Heart left ventricle (tissue), 16 donors: ENCODE results near the gene RHOH. TPM values are rescaled to one million over a fixed set of nuclear protein-coding genes. Genes with fewer than 3 reads are reported as not detected.
A peak's percentile ranks its signal among the peaks of the same experiment; 100 is the strongest.

Source experiments
- ATAC-seq, 4 donors: fragments of 200-7000 bp; cut with Tn5 transposase; one replicate each; pipeline ENCODE4 v1.9.1; 2020 to 2022; ENCODE audit warnings: moderate library complexity in 4 of 4, mild to moderate bottlenecking in 3 of 4, moderate number of reproducible peaks in 1 of 4
- DNase-seq, 5 donors: peaks; one replicate each; pipeline ENCODE4 v3.0.0-alpha.2; 2020
- H3K27ac ChIP-seq, 12 donors: fragments of 200-600 bp; sonication (generic) in 4 of 12; one replicate each; pipeline versions ENCODE4 v1.5.0 to v1.8.0; 2016 to 2022; ENCODE audit warnings: mild to moderate bottlenecking in 2 of 12
- H3K27me3 ChIP-seq, 9 donors: fragments of 200-600 bp; sonication (generic) in 2 of 9; one replicate each; pipeline versions ENCODE4 v1.5.1 to v1.8.0; 2016 to 2022; ENCODE audit warnings: mild to moderate bottlenecking in 3 of 9
- H3K36me3 ChIP-seq, 9 donors: fragments of 200-600 bp; sonication (generic) in 2 of 9; one replicate each; pipeline versions ENCODE4 v1.5.0 to v1.8.0; 2018 to 2022; ENCODE audit warnings: mild to moderate bottlenecking in 2 of 9
- H3K4me1 ChIP-seq, 12 donors: fragments of 200-600 bp; sonication (generic) in 4 of 12; one replicate each; pipeline versions ENCODE4 v1.5.0 to v1.8.0; 2016 to 2022; ENCODE audit warnings: mild to moderate bottlenecking in 3 of 12
- H3K4me3 ChIP-seq, 12 donors: fragments of 200-600 bp; sonication (generic) in 4 of 12; one replicate each; pipeline versions ENCODE4 v1.5.0 to v1.8.0; 2017 to 2022; ENCODE audit warnings: mild to moderate bottlenecking in 9 of 12, moderate library complexity in 4 of 12
- H3K9me3 ChIP-seq, 12 donors: fragments of 200-600 bp; sonication (generic) in 4 of 12; one replicate each; pipeline versions ENCODE4 v1.5.0 to v1.8.0; 2016 to 2022; ENCODE audit warnings: mild to moderate bottlenecking in 1 of 12
- POLR2A ChIP-seq, 2 donors: fragments of 450-650 bp; IDR thresholded peaks; one replicate each; pipeline ENCODE4 v1.6.1; 2017; ENCODE audit warnings: antibody characterized with exemption in 2 of 2, mild to moderate bottlenecking in 2 of 2, moderate library complexity in 2 of 2
- WGBS, 4 donors: extraction: QIAGEN DNeasy Blood & Tissue Kit in 2 of 4; methylation state at CpG; one replicate each; pipeline versions ENCODE4 v1.1.5 to v1.1.7; 2013 to 2018; 5-methylcytosine and 5-hydroxymethylcytosine counted together
- intact Hi-C, 10 donors: fragments of 100-400 bp; cut with DNase I; formaldehyde crosslinking; loops; one replicate each; pipeline versions ENCODE4 v1.11.1 to v1.14.2; 2022
- polyA plus RNA-seq, 2 donors: library from polyadenylated mRNA; stranded (reverse); fragments of 200-250 nt; gene quantifications; one replicate each; pipeline ENCODE4 v1.2.3, GENCODE V29; 2013
- total RNA-seq, 9 donors: library from RNA; depleted of rRNA in 2 of 9; stranded (reverse); fragments of >200 nt in 2 of 9; fragmentation: NEBNext Ultra II Directional in 3 of 9; extraction: Animal tissue kit (Norgen Biotek cat#: 25700) in 3 of 9; gene quantifications; one replicate each; pipeline versions ENCODE4 v1.1.0 to v1.2.4, GENCODE V29; 2016 to 2023
- TF ChIP-seq, protein P1 (sequence below), 12 donors: fragments of 200-600 bp; sonication (generic) in 4 of 12; IDR thresholded peaks; one replicate each; pipeline versions ENCODE4 v1.5.0 to v1.8.0; 2018 to 2022; ENCODE audit warnings: antibody characterized with exemption in 12 of 12, mild to moderate bottlenecking in 5 of 12
- donor health status: ischemic (EF 13 %, LVEDD 7.1; RV severe dilation, severe dysfunction).
- donor health status: healthy with polysubstance abuse.
- donor health status: DM: no; HTN: yes; CAD: no.
- donor health status: DM: no; HTN: no; CAD: no.
- donor health status: ischemic (EF 25% LVEDD 6.9; RV normal size, moderate dysfunction).
- donor health status: ischemic (EF 25% LVEDD 5.7; RV mildly dilated, moderate dysfunction).
- donor health status: healthy.
- donor health status: DM: yes; HTN: yes; CAD: no.
- donor health status: ischemic (EF 35%, LVEDD 5.7; RV mildly dilated, moderate dysfunction).
- donor health status: nonischemic (EF 11% LVEDD 7.7; RV severe dilation, severe dysfunction).
- donor health status: DM: yes; HTN: yes; CAD: no.
- donor health status: PGD.
- donor health status: ischemic (EF 29% LVEDD 5.4; RV normal size, mild dysfunction).
- donor health status: nonischemic (EF 23%, LVEDD 6.1; RV moderate dilation, normal function).

RHOH gene
- total and polyA plus RNA-seq, 11 donors = 0.30 to 6.6 (median 0.59) TPM; not detected in 5

DNA sequence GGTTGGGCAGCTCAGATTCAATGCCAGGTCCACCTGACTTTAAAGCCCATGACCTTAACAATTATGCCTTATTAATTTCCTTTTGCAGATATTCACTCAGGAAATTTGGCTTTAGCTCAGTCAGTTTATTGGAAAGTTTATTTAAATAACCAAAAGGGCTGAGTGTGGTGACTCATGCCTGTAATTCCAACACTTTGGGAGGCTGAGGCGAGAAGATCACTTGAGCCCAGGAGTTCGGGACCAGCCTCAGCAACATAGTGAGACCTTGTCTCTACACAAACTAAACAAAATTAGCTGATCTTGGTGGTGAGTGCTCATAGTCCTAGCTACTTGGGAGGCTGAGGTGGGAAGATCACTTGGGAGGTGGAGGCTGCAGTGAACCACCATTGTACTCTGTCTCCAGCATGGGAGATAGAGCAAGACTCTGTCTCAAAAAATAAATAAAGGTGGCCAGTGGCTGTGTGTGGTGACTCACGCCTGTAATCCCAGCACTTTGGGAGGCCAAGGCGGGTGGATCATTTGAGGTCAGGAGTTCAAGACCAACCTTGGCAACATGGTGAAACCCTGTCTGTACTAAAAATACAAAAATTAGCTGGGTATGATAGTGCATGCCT lies 43.3 kb downstream of the RHOH start:
- intact Hi-C loops = loop anchor here in 1 of 10 donors (10.0 kb wide), 1 partner anchor 65 kb away; no protein-coding TSS in a partner anchor
- no peaks in the 10 kb centered on the region for H3K27me3 ChIP-seq
- H3K27ac ChIP-seq = peak overlapping the region in 1 of 12 donors; percentile 3
- H3K36me3 ChIP-seq = peaks cover 0 to 7% (median 0%) of the 10 kb centered on the region in 9 donors
- TF ChIP-seq POLR2A (IDR thresholded peaks at IDR 0.05) = no peak
- TF ChIP-seq, protein P1, sequence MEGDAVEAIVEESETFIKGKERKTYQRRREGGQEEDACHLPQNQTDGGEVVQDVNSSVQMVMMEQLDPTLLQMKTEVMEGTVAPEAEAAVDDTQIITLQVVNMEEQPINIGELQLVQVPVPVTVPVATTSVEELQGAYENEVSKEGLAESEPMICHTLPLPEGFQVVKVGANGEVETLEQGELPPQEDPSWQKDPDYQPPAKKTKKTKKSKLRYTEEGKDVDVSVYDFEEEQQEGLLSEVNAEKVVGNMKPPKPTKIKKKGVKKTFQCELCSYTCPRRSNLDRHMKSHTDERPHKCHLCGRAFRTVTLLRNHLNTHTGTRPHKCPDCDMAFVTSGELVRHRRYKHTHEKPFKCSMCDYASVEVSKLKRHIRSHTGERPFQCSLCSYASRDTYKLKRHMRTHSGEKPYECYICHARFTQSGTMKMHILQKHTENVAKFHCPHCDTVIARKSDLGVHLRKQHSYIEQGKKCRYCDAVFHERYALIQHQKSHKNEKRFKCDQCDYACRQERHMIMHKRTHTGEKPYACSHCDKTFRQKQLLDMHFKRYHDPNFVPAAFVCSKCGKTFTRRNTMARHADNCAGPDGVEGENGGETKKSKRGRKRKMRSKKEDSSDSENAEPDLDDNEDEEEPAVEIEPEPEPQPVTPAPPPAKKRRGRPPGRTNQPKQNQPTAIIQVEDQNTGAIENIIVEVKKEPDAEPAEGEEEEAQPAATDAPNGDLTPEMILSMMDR (IDR thresholded peaks at IDR 0.05) = no peak
- ATAC-seq (no peak), DNase-seq (no peak)
- no peak overlapping the region for H3K4me3 ChIP-seq
- peaks cover 0 to 39% (median 0%) of the 10 kb centered on the region in 12 donors for H3K4me1 ChIP-seq
- 93 to 97% (median 96%) methylated on average over 4 of the region's 4 CpGs for WGBS, 4 donors
- H3K9me3 ChIP-seq = no peaks in the 10 kb centered on the region

DNA sequence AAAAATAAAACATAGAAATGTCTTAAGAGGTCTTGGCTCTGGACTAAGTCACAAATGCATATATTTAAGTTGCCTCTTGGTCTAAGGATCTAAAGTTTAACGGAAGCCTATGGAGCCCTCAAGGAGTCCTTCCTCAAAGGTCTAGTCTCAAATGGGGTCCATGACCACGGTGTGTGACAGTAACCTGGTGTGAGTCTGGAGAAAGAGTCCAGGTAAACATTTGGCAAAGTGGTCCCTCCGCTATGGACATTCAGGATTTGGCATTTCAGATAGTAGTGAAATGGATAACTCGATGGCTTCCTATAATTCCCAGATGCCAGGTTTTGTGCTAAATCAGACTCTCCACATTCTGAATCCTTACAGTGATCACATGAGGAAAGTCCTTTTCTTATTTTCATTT lies 44.2 kb downstream of the RHOH start:
- Histone ChIP-seq H3K27me3 (no peaks in the 10 kb centered on the region), H3K9me3 (no peaks in the 10 kb centered on the region), H3K36me3 (peaks cover 0 to 7% (median 0%) of the 10 kb centered on the region in 9 donors), H3K27ac (no peak overlapping the region), H3K4me3 (no peak overlapping the region), H3K4me1 (peaks cover 0 to 39% (median 0%) of the 10 kb centered on the region in 12 donors)
- WGBS, 4 donors = 63 to 72% (median 69%) methylated on average over 4 of the region's 4 CpGs
- intact Hi-C loops = loop anchor here in 1 of 10 donors (10.0 kb wide), 1 partner anchor 64 kb away; no protein-coding TSS in a partner anchor
- TF ChIP-seq, protein P1 (IDR thresholded peaks at IDR 0.05) = no peak
- TF ChIP-seq POLR2A (IDR thresholded peaks at IDR 0.05) = no peak
- ATAC-seq = no peak
- no peak for DNase-seq

DNA sequence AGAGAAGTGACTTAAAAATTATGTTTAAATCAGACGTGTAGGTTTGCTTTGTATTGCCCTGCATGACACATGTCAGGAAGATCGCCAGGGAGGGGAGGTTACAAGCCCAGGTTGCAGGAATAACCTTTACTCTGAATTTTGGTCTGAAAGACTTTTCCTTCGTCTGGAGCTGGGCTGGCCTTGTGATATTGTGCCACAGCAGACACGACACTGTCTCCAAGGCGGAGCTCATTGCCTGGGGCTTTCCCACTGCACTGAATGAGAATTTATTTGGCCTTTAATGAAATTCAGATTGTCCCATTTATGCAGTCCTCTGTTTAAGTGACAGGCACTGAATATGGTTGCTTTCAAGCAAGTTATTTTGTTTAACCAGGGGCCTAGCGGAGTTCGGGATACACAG lies 45.1 kb downstream of the RHOH start:
- intact Hi-C loops = loop anchor here in 1 of 10 donors (10.0 kb wide), 1 partner anchor 63 kb away; no protein-coding TSS in a partner anchor
- no peak overlapping the region for H3K4me3 ChIP-seq
- no peak for ATAC-seq
- H3K36me3 ChIP-seq = peaks cover 0 to 7% (median 0%) of the 10 kb centered on the region in 9 donors
- no peaks in the 10 kb centered on the region for H3K27me3 ChIP-seq
- H3K27ac ChIP-seq = peak overlapping the region in 1 of 12 donors; percentile 70
- TF ChIP-seq POLR2A (IDR thresholded peaks at IDR 0.05) = no peak
- TF ChIP-seq, protein P1 (IDR thresholded peaks at IDR 0.05) = no peak
- WGBS, 4 donors = 66 to 76% (median 73%) methylated on average over 7 of the region's 7 CpGs
- DNase-seq = no peak
- no peaks in the 10 kb centered on the region for H3K9me3 ChIP-seq
- peaks cover 0 to 39% (median 0%) of the 10 kb centered on the region in 12 donors for H3K4me1 ChIP-seq

DNA sequence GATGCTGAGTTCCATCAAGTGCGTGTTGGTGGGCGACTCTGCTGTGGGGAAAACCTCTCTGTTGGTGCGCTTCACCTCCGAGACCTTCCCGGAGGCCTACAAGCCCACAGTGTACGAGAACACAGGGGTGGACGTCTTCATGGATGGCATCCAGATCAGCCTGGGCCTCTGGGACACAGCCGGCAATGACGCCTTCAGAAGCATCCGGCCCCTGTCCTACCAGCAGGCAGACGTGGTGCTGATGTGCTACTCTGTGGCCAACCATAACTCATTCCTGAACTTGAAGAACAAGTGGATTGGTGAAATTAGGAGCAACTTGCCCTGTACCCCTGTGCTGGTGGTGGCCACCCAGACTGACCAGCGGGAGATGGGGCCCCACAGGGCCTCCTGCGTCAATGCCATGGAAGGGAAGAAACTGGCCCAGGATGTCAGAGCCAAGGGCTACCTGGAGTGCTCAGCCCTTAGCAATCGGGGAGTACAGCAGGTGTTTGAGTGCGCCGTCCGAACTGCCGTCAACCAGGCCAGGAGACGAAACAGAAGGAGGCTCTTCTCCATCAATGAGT lies 46.6 kb downstream of the RHOH start:
- 90 to 94% (median 92%) methylated on average over 16 to 19 of the region's 19 CpGs for WGBS, 4 donors
- Histone ChIP-seq H3K36me3 (peaks cover 0 to 7% (median 0%) of the 10 kb centered on the region in 9 donors), H3K4me3 (no peak overlapping the region), H3K4me1 (peaks cover 0 to 46% (median 0%) of the 10 kb centered on the region in 12 donors), H3K9me3 (no peaks in the 10 kb centered on the region), H3K27me3 (no peaks in the 10 kb centered on the region), H3K27ac (peak overlapping the region in 1 of 12 donors; percentile 59)
- intact Hi-C loops = loop anchor here in 1 of 10 donors (10.0 kb wide), 1 partner anchor 61 kb away; no protein-coding TSS in a partner anchor
- no peak for DNase-seq
- TF ChIP-seq POLR2A (IDR thresholded peaks at IDR 0.05) = no peak
- TF ChIP-seq, protein P1 (IDR thresholded peaks at IDR 0.05) = no peak
- no peak for ATAC-seq
